Measurements from ENCODE around the gene TMEM63A.

GRCh38 chr1:225845097-225845496 is 37.1 kb downstream of the TMEM63A start:
- TF ChIP-seq POLR2A (IDR thresholded peaks at IDR 0.05; ENCODE audit: low read depth, low read length) (no peak), POLR2AphosphoS5 (IDR thresholded peaks at IDR 0.05; ENCODE audit: low read depth, low read length) (no peak), TAF1 (IDR thresholded peaks at IDR 0.05; ENCODE audit: low read depth, low read length) (no peak), SPI1 (IDR thresholded peaks at IDR 0.05; ENCODE audit: low read depth, low read length) (no peak), POU2F2 (IDR thresholded peaks at IDR 0.05; ENCODE audit: low read depth, low read length) (no peak)

Data from GM12891 (cell line).